ENCODE data around the gene RSPH10B.
"Not testable (repeated sequence)": the region's sequence is repeated elsewhere in the genome, so short reads cannot be mapped to it uniquely, and the experiment has no call there.

Gene RSPH10B

GRCh38 chr7:5970347-5970911, at the start of gene RSPH10B:
Gene RSPH10B, minus strand, starts transcription at chr7:5970689. Its CDS starts 3,573 bp downstream, at chr7:5967116.
- DNase-seq: not testable (repeated sequence)

- DNase-seq: no peak
Measured at GRCh38 chr7:6016653-6016966, 46.1 kb upstream of the RSPH10B start.

GRCh38 chr7:6015917-6016652, 45.6 kb upstream of the RSPH10B start:
- DNase-seq: peak; percentile 10

- DNase-seq: no peak
Measured at GRCh38 chr7:6012355-6013104, 42.0 kb upstream of the RSPH10B start.

GRCh38 chr7:6011541-6011940, 41.1 kb upstream of the RSPH10B start:
- no peak for DNase-seq

- not testable (repeated sequence) for DNase-seq
Measured at GRCh38 chr7:6010370-6010769, 39.9 kb upstream of the RSPH10B start.

- peak; percentile 98 for DNase-seq
Measured at GRCh38 chr7:6008668-6009611, 38.5 kb upstream of the RSPH10B start, which contains the start of the genes AIMP2 and PMS2. Gene AIMP2, plus strand, starts transcription at chr7:6009272. Its CDS starts 92 bp downstream, at chr7:6009364. Gene PMS2, minus strand, starts transcription at chr7:6009049. Its CDS starts 30 bp downstream, at chr7:6009019.

GRCh38 chr7:6007835-6008590, 37.5 kb upstream of the RSPH10B start:
- not testable (repeated sequence) for DNase-seq

GRCh38 chr7:6007386-6007785, 36.9 kb upstream of the RSPH10B start:
- no peak for DNase-seq

- peak; percentile 23 for DNase-seq
Measured at GRCh38 chr7:5997210-5997808, 26.8 kb upstream of the RSPH10B start.

GRCh38 chr7:5987061-5987460, 16.6 kb upstream of the RSPH10B start:
- DNase-seq: not testable (repeated sequence)

- DNase-seq: not testable (repeated sequence)
Measured at GRCh38 chr7:5979680-5980314, 9.3 kb upstream of the RSPH10B start.

- DNase-seq: not testable (repeated sequence)
Measured at GRCh38 chr7:5973580-5973979, 3.1 kb upstream of the RSPH10B start.

GRCh38 chr7:5963810-5964209, 6.7 kb downstream of the RSPH10B start:
- DNase-seq: not testable (repeated sequence)

- DNase-seq: not testable (repeated sequence)
Measured at GRCh38 chr7:5963205-5963604, 7.3 kb downstream of the RSPH10B start.

GRCh38 chr7:5934945-5935450, 35.5 kb downstream of the RSPH10B start:
- DNase-seq: not testable (repeated sequence)

GRCh38 chr7:5931905-5932644, 38.4 kb downstream of the RSPH10B start:
- not testable (repeated sequence) for DNase-seq

GRCh38 chr7:5931250-5931649, 39.2 kb downstream of the RSPH10B start:
- DNase-seq: not testable (repeated sequence)

GRCh38 chr7:5930290-5930689, 40.2 kb downstream of the RSPH10B start:
- not testable (repeated sequence) for DNase-seq

All from NCI-H1105 (cell line).